A673 (cell line): Measurements from ENCODE around the gene IFNGR2.

ENCODE experiments used
- EZH2 ChIP-seq: fragments of 200-600 bp; sonication (generic); IDR thresholded peaks from 2 replicates; pipeline ENCODE4 v1.6.1; 2017; ENCODE audit warnings: borderline replicate concordance, low read depth, mild to moderate bottlenecking, mixed read lengths, antibody characterized with exemption, low read length; ENCODE audit not compliant: poor library complexity, severe bottlenecking
- TF ChIP-seq, protein P1 (sequence below): fragments of 300-800, 200-600 bp; sonication (generic); conservative IDR thresholded peaks from 2 replicates; pipeline ENCODE4 v1.5.1; 2017; ENCODE audit warnings: low read depth, mild to moderate bottlenecking, antibody characterized with exemption, low read length, moderate library complexity, mixed read lengths

DNA sequence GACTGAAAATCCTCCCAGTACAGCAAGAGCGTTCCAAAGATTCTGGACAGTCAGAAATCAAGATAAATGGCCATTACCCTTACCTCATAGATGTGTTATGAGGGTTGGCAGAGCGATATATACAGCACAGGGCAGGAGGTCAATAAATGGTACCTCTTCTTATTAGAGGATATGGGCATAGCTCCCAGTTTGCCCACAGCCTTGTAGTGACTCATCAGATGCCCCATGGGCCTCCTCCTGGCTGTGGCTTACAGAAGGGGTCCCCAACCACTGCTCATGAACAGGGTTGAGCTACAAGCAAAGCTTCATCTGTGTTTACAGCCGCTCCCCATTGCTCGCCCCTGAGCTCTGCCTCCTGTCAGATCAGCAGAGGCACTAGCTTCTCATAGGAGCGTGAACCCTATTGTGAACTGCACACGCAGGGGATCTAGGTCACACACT lies 7.3 kb upstream of the IFNGR2 start:
- TF ChIP-seq EZH2: no peak
- TF ChIP-seq, protein P1, sequence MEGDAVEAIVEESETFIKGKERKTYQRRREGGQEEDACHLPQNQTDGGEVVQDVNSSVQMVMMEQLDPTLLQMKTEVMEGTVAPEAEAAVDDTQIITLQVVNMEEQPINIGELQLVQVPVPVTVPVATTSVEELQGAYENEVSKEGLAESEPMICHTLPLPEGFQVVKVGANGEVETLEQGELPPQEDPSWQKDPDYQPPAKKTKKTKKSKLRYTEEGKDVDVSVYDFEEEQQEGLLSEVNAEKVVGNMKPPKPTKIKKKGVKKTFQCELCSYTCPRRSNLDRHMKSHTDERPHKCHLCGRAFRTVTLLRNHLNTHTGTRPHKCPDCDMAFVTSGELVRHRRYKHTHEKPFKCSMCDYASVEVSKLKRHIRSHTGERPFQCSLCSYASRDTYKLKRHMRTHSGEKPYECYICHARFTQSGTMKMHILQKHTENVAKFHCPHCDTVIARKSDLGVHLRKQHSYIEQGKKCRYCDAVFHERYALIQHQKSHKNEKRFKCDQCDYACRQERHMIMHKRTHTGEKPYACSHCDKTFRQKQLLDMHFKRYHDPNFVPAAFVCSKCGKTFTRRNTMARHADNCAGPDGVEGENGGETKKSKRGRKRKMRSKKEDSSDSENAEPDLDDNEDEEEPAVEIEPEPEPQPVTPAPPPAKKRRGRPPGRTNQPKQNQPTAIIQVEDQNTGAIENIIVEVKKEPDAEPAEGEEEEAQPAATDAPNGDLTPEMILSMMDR: no peak
